Hindlimb muscle (tissue), 1 donor: Measurements from ENCODE around the gene SH3GLB2. TPM values are rescaled to one million over a fixed set of nuclear protein-coding genes. Genes with fewer than 3 reads are reported as not detected.
"Not testable (repeated sequence)": the region's sequence is repeated elsewhere in the genome, so short reads cannot be mapped to it uniquely, and the experiment has no call there.

Source experiments
- DNase-seq: peaks from one replicate; pipeline ENCODE4 v3.0.0-alpha.2; 2013
- polyA plus RNA-seq: library from polyadenylated mRNA; unstranded; fragments of 120-200 nt; gene quantifications from one replicate; pipeline ENCODE4 v1.2.1, GENCODE V29; 2013; ENCODE audit not compliant: insufficient read length

The SH3GLB2 gene
- polyA plus RNA-seq, 1 donor = 83.2 TPM

DNA sequence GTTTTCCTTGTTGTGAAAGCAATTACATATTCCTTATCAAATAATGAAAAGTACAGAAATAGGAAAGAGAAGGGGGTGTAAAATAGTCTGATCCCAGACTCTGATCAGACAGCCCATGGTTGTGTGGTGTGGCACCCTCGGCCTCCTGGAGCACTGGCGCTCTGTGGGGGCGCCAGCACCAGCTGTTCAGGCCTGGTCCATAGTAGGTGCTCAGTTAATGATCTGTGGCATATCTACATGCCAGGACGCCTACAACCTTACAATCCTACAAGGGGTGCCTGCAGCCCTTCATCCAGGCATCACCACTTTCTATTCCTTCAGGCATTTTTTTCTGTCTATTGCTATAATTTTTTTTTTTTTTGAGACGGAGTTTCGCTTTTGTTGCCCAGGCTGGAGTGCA lies 24.9 kb upstream of the SH3GLB2 start:
- no peak for DNase-seq

DNA sequence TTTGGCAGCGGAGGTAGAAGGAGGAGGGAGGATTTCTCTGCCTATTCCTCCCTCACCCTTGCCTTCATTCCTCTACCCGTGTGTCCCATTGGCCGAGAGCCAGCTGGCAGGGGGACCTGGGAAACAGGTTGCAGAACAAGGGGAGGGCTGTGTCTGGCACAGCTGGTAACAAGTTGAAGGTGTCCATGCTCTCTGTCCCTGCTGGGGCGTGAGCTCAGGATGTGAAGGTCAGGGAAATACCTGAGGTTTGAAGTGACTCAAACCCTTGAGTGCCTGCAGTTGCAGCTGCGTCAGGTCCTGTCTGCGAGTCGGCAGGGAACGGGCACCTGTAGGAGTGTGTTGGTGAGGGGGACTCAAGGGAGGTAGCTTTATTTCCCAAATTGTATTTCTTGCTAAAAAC lies 24.5 kb upstream of the SH3GLB2 start:
- DNase-seq = no peak

DNA sequence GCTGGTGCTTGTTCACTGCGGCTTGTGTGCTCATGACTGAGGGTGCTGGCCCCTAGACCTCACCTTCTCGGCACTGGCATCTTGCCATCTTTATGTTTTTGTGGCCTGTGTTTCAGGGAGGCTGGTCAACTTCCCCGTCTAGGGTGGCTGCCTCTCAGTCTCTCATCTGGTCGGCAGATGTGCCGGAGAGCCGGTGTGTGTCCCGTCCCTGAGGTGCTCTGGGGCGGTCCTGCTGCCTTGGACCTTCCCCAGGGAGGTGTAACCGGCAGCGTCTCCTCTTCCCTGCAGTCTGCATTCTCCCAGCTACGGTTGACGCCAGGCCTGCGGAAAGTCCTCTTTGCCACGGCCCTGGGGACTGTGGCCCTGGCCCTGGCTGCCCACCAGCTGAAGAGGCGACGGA lies 13.9 kb upstream of the SH3GLB2 start:
- DNase-seq = no peak

DNA sequence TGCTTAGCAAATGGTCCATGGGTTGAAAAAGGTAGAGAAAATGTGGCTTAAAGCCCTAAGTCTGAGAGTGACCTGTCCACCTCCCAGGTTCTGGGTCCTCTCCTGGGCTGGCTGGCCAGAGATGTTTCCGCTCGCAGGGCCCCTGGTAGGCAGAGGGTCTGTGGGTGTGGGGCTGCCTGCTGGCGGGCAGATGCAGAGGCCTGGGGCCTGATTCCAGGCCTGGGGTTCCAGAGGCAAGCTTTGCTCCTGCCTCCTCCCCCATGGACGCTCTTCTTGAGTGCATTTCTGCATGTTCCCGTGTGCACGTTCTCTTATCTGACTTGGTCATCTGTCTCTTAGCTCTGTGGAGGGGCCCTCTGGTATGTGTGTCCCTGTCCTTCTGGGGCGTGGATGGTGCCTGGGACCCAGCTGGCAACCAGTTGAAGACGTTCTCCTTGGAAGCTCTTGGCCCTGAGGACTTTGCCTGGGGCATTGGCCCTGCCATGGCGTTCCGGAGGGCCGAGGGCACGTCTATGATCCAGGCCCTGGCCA lies 12.0 kb upstream of the SH3GLB2 start:
- no peak for DNase-seq

DNA sequence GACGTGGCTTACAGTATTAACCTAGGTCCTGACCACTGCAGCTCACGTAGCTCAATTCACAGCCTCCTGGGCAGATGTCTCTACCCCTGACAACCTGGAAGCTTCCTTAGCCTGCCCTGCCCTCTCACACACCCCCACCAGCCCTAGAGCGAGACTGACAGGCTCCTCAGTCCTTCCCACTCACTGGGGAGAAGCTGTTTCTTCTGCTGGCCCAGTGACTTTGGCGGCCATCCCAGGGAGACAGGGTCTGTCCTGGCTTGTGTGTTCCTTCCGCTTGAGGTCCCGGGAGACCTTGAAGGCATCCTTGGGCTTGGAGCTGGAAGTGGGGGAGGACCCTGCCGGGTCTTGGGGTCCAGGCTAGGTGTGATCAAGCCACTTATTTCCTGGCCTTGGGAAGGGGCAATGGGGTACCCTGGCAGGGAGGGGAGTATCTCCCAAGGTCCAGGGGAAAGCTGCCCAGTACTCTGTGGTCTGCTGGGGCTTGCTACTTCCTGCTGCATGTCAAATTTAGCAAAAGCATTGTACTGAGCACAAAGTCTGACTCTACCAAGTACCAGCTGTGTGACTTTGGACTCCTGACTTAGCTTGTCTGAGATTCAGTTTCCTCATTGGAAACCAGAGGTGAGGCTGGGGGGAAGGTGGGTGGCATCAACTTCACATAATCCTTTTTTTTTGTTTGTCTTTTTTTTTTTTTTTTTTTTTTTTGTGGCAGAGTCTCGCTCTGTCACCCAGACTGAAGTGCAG lies 10.2 kb upstream of the SH3GLB2 start:
- no peak for DNase-seq

DNA sequence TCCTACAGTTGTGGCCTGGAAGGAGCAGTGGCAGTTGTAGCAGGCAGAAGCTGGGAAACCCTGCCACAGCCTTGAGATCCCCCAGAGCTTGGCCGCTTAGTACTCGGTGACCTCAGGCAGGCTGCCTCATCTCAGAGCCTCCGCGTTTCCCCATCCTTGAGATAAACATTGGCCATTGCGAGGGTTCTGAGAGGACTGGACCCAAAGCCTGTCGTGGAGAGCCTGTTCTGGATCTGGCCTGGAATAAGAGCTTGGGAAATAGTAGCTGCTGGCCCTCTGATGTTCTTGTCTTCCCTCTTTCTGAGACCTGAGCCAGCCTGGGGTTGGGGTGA lies 9.6 kb upstream of the SH3GLB2 start:
- no peak for DNase-seq

DNA sequence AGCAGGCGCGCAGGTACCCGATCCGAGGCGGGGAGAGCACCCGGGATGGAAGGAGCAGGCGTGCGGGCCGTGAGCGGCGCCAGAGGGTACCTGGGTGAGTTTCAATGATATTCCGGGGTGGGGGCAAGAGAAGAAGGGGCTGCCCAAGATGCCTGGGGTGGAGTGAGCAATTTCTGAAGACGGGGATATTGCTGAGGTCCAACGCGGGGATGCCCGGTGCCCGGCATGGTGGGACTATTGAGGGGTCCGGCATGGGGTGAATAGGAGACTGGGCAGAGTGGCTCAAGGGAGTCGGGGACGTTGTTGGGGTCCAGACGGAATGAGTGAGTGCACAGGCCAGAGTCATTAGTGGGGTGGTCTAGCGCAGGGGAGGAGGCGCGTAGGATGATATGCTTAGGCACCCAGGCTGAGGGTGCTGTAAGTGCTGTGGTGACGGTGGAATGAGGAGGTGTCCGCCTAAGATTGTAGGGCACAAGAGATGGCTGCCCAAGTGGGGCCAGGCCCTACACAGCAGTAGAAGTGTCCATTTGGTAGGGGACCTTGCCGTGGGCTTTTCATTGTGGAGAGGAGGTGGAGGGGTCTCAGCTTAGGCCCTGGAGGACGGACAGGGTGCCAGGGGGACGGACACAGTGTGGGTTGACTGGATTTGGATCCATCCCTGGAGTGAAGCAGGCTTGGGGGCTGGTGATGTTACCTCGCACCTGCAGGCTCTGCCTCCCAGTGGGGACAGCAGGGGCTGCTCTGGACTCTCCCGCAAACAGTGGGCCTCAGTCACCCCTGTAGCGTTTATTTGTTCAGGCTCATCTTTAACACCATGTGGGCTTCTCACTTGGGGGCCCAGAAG lies 9.0 kb upstream of the SH3GLB2 start:
- no peak for DNase-seq

DNA sequence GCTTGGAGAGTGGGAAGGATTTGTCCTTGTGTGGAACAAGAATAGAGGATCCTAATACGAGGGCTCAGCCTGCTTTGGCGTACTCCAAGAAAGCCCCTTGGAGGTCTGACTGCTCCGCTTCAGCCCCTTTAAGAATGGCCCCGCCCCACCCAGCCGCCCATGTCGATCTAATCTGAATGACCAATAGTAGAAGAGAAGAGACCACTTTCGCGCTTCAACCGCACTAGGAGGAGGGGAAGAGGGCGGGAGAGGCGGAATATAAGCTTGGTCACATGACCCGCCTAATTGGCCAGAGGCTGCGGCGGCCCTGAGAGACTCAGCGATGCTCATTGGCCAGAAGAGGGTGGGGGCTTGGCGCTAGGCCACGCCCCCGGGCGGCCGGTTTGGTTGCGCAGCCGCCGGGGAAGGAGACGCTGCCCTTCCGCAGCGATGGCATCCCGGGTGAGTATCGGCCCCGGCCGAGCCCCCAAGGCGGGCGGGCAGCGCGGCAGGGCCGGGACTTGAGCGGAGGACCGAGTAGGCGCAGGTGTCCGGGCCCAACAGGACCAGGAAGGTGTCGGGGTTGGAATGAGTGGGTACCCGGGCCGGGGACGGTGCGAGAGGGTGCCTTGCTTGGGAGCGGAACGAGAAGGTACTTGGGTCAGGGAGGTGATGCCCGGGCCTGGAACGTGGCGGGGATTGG lies 8.3 kb upstream of the SH3GLB2 start, which contains the start of gene MIGA2:
Gene MIGA2, plus strand, starts transcription at position 386 of the 682 bp plus-strand sequence. CDS start 3,969 bp downstream, outside the sequence.
- DNase-seq = peak; percentile 99

DNA sequence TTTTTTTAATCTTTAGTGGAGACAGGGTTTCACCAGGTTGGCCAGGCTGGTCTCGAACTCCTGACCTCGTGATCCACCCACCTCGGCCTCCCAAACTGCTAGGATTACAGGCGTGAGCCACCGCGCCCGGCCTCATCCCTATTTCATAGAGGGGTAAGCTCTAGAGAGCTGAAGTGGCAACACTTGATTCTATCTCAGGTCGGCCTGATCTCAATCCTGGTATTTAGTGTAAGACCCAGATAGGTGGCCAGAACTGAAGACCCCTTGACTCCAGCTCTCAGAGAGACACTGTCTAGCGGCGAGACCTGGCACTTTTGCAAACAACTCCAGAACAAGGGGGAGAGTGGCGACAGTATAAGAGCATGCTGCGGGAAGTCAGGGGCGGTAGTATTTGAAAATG lies 7.7 kb upstream of the SH3GLB2 start:
- not testable (repeated sequence) for DNase-seq

DNA sequence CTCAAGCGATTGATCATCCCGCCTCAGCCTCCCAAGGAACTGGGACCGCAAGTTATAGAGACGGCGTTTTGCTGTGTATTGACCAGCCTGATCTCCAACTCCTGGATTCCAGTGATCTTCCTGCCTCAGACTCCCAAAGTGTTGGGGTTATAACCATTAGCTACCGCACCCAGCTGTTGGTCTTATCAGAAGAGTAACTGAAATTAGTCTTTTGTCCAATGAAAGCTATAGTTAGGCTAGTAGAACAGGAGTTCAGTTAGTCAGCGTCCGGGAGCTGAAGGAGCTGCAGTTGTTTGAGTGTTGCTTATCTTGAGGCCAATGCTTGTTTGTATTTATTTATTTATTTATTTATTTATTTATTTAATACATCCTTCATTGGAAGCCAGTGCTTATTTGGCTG lies 5.1 kb upstream of the SH3GLB2 start:
- no peak for DNase-seq

DNA sequence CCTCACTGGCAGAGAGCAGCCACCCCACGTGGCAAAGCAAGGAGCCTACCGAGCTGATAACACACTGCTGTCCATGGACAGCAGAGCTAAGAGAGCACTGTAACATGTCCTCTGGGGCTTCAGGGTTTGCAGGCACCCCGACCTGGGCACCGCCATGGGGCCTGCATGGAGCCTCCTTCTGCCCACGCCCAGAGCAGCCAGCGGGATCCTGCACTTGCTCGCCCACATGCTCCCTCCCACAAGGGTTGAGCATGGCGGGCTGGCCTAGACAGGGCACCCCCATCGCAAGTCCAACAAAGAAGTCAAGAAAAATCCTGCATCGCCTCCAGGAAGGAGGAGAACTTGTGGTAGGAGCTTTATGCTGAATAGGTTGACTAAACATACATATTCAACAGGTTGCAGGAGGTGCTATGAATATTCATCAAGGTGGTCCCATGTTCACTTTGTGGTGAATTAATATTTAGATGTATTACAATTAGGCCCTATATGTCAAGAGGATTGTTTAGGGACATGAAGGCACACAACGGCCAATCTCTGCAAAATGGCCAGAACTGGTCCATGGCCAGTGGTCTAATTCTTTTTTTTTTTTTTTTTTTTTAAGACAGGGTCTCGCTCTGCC lies 4.5 kb upstream of the SH3GLB2 start:
- DNase-seq = no peak

DNA sequence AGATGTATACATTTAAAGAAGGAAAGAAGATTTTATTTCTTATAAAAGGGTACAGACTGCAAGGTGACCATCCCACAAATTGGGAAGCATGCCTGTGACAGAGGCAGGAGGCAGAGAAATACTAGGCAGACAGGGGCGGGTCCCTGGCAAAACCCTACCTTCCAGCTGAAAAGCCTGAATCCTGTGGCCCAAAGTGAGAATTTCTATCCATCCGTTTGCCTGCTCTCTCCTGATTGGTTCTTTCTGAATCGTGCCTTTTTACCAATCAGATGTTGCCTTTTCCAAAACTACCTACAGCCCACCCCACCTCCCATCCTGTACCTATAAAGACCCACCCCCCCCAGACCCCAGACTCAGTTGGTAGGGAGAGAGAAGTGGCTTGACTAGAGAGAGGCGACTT lies 3.4 kb upstream of the SH3GLB2 start:
- DNase-seq = no peak

DNA sequence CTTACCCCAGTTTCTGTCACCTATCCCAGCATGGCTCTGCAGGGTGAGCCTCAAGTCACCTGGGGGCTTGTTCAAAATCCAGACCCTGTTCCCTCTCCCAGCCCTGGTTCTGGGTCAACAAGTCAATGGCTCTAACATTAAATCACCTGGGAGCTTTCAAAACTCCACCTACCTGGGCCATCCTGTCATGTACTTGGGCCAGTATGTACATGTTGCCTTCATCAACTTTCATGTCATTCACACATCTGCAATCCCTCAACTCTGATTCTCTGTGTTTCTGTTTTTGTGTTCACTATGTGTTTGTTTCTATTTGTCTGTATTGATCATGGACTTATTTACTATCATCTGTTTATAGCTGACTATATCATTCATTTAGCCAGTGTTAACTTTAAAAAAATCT lies 2.1 kb upstream of the SH3GLB2 start:
- no peak for DNase-seq

DNA sequence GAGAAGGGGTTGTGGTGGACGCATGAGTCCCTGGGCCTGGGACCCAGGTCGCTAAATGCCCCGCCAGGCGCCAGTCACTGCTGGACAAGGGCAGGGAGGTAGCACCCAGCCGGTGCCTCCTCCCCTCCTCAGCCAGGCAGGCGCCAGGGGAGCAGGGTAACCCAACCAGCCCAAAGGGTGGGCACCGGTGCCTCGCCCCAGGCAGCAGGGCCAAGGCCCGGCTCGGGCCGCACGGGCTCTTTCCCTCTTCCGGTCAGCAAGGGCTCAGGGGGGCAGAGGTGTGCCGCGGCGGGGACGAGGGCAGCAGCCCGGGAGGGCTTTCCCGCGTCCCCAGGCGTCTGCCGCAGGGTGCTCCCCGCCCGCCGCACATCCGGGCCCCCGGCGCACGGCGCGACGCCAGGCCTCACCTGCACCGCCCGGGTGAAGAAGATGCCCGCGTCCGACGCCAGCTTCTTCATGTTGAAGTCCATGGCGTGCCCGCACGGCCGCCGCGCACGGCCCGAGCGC lies 393 bp downstream of the SH3GLB2 start:
- DNase-seq = no peak

DNA sequence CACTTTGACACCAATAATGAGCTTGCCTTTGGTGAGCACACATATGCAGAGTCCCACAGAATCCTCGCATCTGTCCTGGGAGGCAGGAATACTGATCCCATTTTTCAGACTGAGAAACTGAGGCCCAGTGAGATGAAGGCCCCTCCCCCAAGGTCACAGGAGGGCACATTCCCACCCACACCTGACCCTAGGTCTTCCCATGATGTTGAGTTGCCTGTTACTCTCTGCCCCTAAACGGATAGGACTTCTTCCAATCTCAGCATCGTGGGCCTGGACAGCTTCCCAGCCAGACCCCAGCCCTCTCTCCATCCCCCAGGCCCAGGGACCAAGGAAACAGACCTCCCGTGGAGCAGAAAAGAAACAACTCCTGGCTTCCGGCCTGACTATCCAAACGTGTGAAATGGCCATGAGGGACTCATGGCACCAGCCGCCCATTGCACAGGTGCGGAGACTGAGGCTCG lies 877 bp downstream of the SH3GLB2 start:
- no peak for DNase-seq

DNA sequence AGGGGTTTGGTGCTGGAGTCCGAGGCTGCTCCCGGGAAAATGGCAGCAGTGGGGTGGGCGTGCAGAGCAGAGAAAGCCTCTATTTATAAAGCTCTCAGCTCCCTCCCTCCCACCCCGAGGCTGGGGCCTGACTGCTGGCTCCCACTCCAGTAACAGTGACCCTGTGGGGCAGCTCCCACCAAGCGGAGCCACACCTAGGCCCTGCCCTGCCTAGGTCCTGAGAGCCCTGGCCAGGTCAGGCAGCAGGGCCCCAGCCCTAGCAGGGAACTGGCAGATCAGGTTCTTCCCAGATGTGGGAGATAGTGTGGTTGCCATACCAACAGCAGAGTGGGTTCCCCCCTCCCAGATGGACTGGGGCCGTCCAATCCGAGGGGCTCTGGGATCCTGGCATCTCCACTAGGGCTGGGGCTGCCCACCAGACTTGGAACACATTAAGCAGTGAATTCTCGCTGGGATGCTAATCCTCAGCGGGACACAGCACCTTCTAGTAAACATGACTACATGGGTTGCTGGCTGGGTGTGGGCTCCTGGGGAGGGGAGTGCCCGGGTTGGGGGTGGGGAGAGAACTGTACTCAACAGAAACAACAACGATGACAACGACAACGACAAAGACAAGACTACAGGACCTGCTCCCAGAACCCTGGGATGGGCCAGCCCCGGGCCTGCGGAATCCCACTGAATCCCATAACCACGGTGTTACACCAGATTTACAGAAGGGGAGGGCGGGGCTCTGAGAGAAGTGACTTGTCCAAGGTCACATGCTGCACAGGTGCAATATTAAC lies 1.5 kb downstream of the SH3GLB2 start:
- no peak for DNase-seq

DNA sequence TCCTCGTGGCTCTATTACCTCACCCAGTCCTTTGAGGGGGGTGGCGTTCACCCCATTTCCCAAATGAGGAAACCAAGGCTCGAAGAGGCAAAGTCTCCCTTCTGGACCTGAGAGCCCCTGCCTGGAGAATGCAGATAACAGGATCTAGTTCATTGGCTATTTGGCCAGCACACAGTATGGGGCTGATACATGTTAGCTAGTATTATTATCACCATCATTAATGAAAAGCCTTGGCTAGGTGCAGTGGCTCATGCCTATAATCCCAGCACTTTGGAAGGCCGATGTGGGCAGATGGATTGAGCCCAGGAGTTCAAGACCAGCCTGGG lies 4.3 kb downstream of the SH3GLB2 start:
- DNase-seq = no peak

DNA sequence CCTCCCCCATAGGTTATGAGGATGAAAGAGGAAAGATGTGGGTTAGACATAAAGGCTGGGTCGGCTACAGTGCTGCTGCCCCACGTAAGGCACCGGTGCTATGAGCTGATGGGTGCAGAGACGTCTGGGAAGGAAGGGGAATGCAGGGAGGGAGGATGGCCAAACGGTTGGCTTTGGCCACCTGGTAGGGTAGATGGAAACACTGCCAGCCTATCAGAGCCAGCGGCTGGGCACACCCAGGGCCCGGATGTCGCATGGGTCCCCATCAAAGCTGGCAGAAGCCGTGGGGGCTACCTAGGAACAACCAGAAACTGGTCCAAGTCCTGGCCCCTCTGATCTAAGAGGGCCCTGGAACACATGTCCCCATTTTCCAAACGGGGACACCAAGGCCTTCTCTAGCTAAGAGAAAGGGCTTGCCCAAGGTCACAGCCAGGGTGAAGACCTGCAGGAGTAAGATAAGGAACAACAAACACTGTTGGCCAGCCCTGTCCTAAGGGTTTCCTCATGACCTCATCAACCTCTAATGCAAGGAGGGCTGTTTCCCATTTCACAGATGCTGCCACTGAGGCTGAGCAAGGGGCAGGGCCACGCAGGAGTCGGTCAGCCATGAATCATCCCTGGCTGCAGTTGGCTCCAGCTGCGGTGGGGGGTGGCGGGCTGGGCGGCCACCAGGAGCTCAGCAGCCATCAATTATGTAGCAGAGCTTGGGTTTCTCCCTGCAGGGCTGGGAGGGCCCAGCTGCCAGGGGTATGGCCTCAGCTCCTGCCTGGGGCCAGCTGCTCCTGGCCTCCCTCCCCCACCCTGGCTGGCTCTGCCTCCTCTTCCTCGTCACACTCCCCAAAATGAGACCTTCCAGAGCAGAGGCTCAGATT lies 4.9 kb downstream of the SH3GLB2 start:
- peak; percentile 69 for DNase-seq

DNA sequence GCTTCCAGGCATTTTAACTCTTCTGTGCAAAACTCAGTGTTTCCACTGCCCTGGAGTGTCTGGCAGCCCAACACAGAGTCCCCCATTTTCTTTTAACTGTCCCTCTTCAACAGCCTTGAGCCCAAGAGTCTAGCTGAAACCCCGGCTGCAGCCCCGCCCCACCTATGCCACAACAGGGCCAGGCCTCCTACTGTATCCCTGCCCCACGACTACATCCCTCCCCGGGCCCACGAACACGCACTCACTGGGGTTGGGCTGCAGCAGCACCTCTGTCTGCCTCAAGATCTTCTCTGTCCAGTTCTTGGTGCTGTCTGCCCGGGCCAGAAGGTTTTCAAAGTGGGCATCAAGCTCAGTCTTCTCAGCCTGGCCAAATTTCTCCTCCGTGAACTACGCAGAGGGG lies 6.1 kb downstream of the SH3GLB2 start:
- DNase-seq = no peak

DNA sequence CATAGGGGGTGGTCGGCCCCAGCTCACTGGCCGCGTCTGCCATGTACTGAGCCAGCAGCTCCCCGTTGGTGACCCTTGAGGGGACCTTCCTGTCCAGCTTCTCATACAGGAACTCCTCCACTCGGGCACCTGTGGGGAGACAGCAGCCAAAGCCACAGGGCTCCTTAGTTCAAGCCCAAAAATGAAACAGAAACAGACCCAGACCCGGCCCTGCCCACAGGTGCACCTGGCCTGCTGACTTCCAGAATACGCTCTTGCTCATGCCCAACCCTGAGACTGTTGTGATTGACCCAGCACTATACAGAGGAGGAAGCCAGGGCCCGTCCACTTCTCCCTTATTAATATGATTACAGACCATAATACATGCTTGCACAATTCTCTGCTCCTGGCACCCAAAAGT lies 7.0 kb downstream of the SH3GLB2 start:
- no peak for DNase-seq

DNA sequence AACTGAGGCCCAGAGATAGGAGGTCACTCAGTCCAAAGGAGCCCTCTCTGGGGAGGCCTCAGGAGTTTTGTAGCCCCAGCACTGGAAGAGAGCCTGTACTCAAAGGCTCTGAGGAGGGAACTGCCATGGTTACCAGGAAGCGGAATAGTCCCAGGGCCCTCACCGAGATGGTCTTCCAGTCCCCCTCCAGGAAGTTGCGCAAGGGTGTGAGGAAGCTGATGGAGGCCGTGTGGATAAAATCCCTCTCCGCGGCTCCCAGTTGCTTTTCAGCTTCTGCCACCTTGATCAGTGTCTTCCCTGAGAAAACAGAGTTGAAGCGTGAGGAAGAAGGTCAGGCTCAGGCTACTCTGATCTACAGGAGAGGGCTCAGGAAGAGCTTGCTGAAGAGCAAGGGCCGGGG lies 13.5 kb downstream of the SH3GLB2 start:
- no peak for DNase-seq
